Stimulated activated CD8-positive, alpha-beta memory T cell treated with anti-CD3 and anti-CD28 coated beads, Interleukin-4, amount 100 ng/mL, for 4 hours (primary cell): ENCODE data around the gene CYTH1.

Experiments used
- DNase-seq, 2 donors: peaks; one replicate each; pipeline ENCODE4 v3.0.0-alpha.2; 2020; ENCODE audit warnings: low read depth in 2 of 2, low spot score in 1 of 2

CYTH1 gene

GRCh38 chr17:78716814-78717393 is 65.2 kb downstream of the CYTH1 start:
- no peak for DNase-seq

- DNase-seq = no peak
Measured at GRCh38 chr17:78716292-78716691, 65.8 kb downstream of the CYTH1 start.

DNA sequence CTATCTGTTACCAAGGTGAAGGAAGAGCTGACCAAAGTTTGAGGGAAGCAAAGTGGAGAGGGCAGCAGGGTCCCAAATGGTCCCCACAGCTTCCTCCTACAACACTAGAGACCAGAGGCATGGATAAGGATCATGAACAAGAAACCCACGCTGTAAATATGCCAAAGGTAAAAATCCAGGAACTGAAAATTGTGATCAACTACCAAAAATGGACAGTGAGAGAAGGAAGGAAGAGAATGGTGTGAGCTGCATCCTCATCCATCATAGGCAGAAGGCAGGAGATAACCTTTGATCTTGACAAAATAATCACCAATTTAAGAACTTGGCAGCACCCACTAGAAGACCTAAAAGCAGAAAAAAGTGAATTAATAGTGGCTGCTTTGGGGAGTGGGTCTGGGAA is 66.2 kb downstream of the CYTH1 start:
- no peak for DNase-seq

GRCh38 chr17:78715000-78715771 is 66.9 kb downstream of the CYTH1 start:
- no peak for DNase-seq

DNA sequence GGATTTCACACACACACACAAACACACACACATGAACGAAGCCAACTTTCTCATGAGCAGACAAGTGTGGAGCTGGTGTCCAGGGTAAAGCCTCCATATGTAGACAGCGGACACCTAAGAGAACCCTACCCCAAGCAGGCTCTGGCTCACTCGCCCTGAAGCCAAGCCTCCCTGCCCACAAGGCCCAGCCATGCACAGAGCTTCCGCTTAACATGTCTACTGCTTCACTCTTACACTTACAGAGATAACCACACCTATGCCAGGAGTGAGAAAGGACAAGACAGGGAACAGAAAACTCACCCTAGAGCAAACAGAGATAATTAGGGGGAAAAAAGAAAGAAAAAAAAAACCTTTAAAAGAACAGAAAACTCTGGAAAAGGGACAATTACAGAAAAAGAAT is 67.5 kb downstream of the CYTH1 start:
- DNase-seq = no peak

DNA sequence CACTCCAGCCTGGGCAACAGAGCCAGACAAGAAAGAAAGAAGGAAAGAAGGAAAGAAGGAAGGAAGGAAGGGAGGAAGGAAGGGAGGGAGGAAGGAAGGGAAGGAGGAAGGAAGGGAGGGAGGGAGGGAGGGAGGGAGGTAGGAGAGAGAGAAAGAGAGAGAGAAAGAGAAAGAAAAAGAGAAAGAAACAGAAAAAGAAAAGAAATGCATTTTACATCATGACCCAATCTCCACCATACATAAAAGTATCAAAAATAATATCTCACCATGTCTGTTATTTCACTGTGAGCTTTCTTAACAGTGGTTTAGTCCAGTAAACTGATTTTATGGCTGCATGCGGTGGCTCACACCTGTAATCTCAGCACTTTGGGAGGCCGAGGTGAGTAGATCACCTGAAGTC is 70.0 kb downstream of the CYTH1 start:
- no peak for DNase-seq

DNA sequence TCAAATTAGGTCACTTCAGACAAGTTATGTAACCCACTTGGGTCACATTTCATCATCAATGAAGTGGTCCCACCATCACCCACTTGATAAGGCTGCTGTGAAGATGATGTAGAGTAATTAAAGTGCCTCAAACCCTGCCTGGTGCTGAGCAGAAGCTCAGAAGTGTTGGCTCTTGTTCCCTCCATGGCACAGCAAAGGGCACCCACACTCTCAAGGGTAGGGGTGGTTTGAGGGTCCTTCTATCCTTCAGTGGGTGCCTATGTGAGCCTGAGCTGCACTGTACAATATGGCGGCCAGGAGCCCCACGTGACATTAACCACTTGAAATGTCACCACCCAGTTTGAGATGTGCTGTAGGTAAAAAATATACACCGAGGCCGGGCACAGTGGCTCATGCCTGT is 71.5 kb downstream of the CYTH1 start:
- DNase-seq = no peak

DNA sequence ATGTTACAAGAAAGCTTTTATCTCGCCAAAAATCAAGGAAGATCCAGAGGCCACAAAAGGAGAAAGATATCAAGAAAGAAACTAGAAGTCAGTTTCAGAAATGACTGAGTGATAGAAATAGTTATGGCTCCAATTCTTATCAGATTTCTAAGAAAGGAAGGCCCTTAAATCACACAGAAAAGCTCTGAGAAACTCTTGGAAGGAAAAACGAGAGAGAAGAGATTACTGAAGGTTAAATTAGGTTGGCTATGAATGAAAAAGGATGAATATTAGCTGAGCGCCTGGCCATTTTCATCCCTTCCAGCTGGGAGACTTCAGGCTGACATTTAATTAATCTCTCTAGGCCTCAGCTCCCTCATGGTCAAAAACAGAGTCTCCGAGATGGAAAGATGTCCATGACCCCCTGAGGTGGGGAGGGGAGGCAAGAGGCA is 72.3 kb downstream of the CYTH1 start:
- DNase-seq = no peak

DNA sequence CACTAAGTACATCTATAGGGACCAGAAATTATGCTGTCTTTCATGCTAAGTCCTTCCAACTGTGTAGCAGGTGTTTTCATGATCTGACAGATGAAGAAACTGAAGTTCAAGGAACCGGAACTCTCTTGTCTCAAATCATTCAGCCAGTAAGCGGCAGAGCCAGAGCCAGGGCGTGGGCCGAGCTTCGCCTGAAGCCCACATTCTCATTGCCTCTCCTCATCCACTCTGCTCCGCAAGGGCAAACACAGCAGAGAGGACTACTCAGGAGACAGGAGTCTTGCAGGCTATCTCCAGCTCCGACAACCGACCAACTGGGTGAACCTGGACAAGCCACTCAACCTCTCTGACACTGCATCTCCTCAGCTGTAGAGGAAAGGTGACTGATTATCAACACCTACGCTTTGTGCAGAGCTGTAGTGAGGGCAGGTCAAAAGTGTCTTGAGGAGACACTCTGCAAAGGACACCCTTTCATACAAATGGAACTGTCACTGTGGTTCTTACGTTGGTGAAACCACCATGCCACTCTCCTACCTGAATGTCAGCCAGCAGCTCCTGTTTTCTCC is 72.9 kb downstream of the CYTH1 start:
- DNase-seq = no peak

- DNase-seq = peak in 1 of 2 donors; percentile 17
Measured at GRCh38 chr17:78708510-78708973, 73.5 kb downstream of the CYTH1 start.

- DNase-seq = no peak
Measured at GRCh38 chr17:78707923-78708322, 74.2 kb downstream of the CYTH1 start.

DNA sequence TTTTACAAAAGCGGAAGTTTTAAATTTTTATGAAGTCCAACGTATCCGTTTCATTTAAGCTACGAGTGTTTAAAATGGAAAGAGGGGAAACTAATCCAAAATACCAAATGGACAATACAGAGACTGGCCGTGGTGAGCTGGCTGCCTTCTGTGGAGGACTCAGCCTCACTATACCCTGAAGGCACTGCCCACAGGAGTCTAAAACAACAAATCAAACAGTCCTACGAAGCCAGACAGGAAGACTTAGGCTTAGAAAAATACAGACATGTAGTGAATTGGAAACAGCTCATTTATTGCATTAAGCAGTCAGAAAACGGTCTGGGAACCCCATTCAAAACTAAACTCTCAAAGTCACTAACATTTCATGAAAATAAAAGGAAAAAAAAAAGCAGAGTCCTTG is 75.1 kb downstream of the CYTH1 start:
- DNase-seq = no peak

DNA sequence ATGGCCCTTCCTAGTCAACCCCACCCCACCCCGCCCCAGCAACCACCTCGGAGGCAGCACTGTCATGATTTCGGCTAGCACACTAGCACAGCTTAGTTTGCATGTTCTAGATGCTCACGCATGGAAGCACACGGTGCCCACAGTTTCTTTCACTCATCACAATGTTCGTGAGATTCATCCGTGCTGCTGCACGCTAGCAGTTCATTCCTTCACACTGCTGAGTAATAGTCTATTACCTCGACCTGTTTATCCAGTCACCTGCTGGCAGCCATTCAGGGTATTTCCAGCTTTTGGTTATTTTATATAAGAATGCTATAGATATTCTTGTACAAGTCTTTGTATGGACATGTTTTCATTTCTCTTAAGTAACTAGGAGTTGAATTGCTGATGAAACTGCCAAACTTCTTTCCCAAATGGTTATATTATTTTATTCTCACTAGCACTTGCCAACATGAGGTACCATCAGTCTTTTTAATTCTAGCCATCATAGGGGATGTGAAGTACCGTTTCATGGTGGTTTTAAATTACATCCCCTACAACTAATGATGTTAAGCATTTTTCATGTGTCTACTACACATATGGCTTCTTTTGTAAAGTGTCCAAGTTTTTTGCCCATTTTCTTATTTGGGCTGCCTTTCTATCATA is 75.7 kb downstream of the CYTH1 start:
- DNase-seq = no peak

DNA sequence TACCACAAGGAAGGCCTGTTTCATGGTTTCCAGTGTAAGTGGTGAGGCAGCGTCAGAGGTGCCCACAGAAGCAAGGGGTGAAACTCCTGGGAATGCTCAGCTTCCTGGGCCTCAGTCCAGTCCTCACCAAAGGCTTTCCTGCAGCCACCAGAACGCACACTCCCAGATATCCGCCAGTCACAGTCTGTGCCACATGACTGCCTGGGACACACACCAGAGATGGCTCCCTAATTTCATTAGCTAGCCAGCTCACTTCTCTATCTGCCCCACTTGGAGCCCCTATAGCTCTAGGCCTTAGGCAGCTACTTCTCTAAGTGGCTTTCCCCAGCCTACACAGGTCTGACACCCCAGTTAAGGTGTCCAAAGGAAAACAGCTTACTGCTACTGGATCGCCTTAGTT is 77.0 kb downstream of the CYTH1 start:
- no peak for DNase-seq

DNA sequence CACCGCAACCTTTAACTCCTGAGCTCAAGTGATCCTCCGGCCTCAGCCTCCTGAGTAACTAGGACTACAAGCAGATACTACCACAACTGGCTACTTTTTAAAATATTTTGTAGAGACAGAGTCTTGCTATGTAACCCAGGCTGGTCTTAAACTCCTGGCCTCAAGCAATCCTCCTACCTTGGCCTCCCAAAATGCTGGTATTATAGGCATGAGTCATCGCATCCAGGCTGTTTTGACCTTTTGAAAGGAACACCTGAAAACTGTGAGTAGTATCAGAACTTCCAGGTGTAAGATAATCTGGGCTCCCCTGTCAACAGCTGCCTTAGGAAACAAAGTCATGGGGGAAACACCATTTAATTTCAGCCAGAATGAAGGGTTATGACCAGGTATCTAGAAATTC is 77.5 kb downstream of the CYTH1 start:
- no peak for DNase-seq

DNA sequence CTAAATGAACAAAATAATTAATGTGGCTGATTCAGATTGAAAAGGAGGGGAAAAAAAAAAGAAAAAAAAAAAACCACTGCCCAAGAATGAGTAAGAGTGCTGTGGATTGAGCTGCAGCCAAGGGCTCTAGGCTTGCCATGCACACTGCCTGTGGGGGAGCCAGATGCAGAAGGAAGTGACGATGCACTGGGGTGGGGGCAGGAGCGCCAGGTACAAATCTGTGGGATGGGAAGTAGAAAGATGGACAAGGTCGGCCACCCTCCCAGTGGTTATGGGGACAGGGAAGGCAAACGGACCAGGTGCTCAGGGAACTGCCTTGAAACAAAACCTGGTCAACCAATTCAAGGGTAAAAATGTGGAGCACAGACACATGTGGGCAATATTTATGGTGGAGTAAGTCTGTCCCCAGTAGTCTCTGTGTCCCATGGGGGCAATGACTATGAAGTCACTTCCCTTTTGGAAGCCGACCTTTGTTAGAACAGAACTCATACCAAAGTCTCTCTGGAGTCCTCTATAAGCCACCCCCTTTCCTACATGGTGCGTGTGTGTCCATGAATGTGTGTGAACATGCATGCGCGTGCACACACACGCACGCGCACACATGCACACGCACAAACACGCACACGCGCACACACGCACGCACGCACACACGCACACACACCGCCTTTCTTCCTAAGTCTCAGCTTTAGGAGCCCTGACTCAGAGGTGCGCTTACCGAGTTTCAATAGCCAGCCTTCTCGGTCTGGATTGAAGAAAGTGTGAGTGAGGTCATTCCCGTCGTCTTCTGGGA is 84.3 kb downstream of the CYTH1 start:
- no peak for DNase-seq

DNA sequence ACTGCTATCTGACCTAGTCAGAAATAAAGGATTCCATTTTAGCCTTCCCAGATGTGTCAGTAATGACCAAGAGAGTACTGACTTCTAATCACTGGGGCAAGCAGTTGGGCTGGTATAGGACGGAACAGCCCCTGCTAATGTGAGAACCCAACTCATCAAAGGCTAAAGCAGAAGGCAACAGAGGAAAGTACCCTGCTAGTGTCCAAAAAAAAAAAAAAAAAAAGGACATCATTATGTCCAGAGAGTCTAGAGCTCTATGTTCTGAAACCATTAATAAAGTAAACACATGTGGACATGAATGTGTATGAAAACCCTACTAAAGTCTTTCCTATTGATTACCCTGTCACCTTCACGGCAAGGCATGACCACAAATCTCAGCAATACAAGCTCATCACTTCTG is 85.0 kb downstream of the CYTH1 start:
- DNase-seq = no peak

DNA sequence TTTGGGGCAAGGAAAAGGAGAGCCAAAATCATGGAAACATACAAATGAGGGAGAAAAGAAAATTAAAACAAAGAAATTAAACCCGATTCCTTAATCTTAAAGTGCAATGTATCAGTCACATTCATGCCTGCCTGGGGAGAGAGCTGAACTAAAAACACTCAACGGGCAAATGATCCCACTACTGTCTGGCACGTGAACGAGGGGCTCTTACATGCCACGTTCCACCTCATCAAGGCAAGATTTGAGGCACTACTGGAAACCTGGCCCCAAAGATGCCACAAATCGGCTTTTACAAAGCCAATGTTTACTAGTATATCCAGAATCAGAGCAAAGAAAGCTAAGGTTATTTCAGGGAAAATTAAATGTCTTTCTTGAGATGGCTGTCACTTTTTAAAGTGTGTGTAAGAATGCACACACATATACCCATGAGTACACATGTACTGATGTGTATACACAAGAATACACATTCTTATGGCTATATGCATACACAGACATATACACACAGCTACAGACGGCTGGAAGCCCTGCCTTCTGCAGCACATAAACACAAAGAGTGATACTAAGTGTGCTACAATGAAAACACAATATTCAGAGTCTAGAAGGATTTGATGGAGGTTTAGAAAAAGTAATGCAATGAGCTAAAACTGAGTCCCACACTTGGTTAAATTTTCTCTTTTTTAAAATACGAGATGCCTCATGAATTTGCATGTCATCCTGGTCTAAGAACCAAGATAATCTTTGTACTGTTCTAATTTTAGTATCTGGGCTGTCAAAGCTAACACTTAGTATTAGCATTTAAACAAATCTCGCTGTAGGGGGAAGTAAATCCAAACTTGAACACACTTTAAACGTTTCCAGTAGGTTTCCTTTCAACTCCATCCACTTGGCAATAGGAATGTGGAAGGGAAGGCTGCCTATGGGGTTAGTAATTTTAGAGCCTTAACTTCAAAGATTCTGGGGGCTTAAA is 85.8 kb downstream of the CYTH1 start:
- no peak for DNase-seq

DNA sequence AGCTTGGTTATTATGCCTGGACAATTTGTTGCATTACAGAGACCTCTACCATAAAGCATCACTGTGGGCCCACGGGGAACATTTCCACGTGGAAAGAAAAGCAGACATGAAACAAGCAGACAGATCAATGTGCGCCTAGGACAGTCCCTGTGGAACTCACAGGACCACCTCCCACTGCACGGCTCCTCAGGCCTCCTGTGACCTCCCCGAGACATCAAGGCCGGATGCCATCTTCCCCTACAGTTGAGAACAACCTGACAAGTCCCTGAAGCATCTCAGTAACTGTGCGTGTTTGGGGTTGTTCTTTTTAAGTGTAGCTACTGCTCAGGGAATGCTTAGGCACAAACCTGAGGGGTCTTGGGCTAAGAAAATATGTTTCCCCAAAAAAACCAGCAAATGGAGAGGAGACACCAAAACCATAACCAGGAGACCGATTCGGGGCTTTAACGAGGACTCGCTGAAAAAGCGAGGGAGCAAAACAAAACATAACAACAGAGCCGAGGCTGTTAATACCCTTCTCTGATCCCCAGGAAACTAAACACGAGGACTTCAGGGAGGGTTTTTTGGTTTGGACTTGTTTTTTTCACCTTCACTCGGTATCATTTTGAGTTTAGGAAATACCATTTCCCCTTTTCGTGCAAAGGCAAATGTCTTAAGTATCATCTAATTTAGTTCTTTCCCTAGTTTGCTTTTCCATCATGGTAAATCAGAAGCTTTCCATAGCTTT is 87.1 kb downstream of the CYTH1 start:
- DNase-seq = no peak
